K562 (cell line): ENCODE measurements around the gene FAAP100. TPM values are rescaled to one million over a fixed set of nuclear protein-coding genes. Genes with fewer than 3 reads are reported as not detected.

Experiments
- ATAC-seq: fragments of 200-7000 bp; cut with Tn5 transposase; 3 replicates; pipeline ENCODE4 v1.9.1; 2020; ENCODE audit warnings: moderate library complexity
- BruUV-seq: library from RNA; stranded (reverse); fragments of 400-500 nt; replicated peaks from 2 replicates; lab custom pipeline; 2021; lab: Mats Ljungman, UMichigan
- CTCF ChIA-PET: fragments of 300-600 bp; formaldehyde crosslinking; extraction: SDS; loops from one replicate; lab custom pipeline; 2021; ENCODE audit warnings: low intra/inter-chr PET ratio; lab: Yijun Ruan, JAX
- POLR2A ChIA-PET: fragments of 300-600, 350-650 bp; sonication (Branson Sonifier 250); formaldehyde crosslinking; extraction: SDS; loops from one replicate; lab custom pipeline; 2021; ENCODE audit warnings: antibody characterized with exemption, inconsistent platforms; lab: Yijun Ruan, JAX
- DNase-seq, 4 experiments: peaks; one replicate each; pipeline versions ENCODE4 v3.0.0 to v3.0.0-alpha.2; 2011 to 2018; ENCODE audit warnings: low spot score in 3 of 4, mixed read lengths in 3 of 4; ENCODE audit errors: extremely low read depth in 1 of 4
- FAIRE-seq: peaks from 2 replicates; lab custom pipeline; 2011; peaks lifted over from hg19 to GRCh38; lab: Jason Lieb, UNC
- H2AFZ ChIP-seq: 2 replicates; pipeline ENCODE4 v1.6.0; 2011; ENCODE audit warnings: low read depth, low read length, control low read depth, inconsistent platforms
- H3K27ac ChIP-seq: fragments of 200-600 bp; 3 replicates; pipeline ENCODE4 v1.8.0; 2011; ENCODE audit warnings: low read depth, mild to moderate bottlenecking, control low read depth, inconsistent platforms, low read length, moderate library complexity, mixed read lengths; ENCODE audit errors: extremely low read depth
- H3K27me3 ChIP-seq, 2 experiments: fragments of 300-600 bp in 1 of 2; 2 replicates in 1 of 2; 3 replicates in 1 of 2; pipeline versions ENCODE4 v1.6.0 to v1.8.0; 2011; ENCODE audit warnings: inconsistent platforms in 2 of 2, low read length in 2 of 2, mild to moderate bottlenecking in 1 of 2, mixed read lengths in 1 of 2, moderate library complexity in 1 of 2; ENCODE audit not compliant: control insufficient read depth in 2 of 2, insufficient read depth in 2 of 2
- H3K36me3 ChIP-seq: fragments of 300-600 bp; 3 replicates; pipeline ENCODE4 v1.8.0; 2011; ENCODE audit warnings: mild to moderate bottlenecking, low read length, inconsistent platforms; ENCODE audit not compliant: control insufficient read depth, insufficient read depth
- H3K4me1 ChIP-seq, 2 experiments: fragments of 200-600 bp in 1 of 2; replicated peaks in 1 of 2; 2 replicates in 1 of 2; 3 replicates in 1 of 2; pipeline versions ENCODE4 v1.5.1 to v1.8.0; 2011; ENCODE audit warnings: inconsistent platforms in 2 of 2, low read length in 2 of 2, mild to moderate bottlenecking in 1 of 2, mixed read lengths in 1 of 2, moderate library complexity in 1 of 2; ENCODE audit not compliant: control insufficient read depth in 2 of 2, insufficient read depth in 2 of 2
- H3K4me2 ChIP-seq: 2 replicates; pipeline ENCODE4 v1.6.1; 2011; ENCODE audit warnings: low read length, control low read depth, inconsistent platforms, mixed read lengths; ENCODE audit not compliant: insufficient read depth
- H3K4me3 ChIP-seq: fragments of 200-600 bp; sonication (generic), shearing (Covaris generic); 2 replicates; pipeline ENCODE4 v1.5.1; 2016; ENCODE audit warnings: control low read depth, inconsistent platforms
- H3K79me2 ChIP-seq: fragments of 200-600 bp; 3 replicates; pipeline ENCODE4 v1.8.0; 2011; ENCODE audit warnings: low read length, inconsistent platforms; ENCODE audit not compliant: control insufficient read depth, insufficient read depth
- H3K9ac ChIP-seq, 2 experiments: 2 replicates each; pipeline versions ENCODE4 v1.6.0 to v1.6.1; 2011; ENCODE audit warnings: low read depth in 2 of 2, low read length in 2 of 2, control low read depth in 1 of 2, inconsistent platforms in 1 of 2, mild to moderate bottlenecking in 1 of 2, mixed read lengths in 1 of 2; ENCODE audit not compliant: insufficient read depth in 1 of 2
- H3K9me1 ChIP-seq: one replicate; pipeline ENCODE4 v1.6.0; 2011; ENCODE audit warnings: inconsistent platforms, mild to moderate bottlenecking, low read length, moderate library complexity; ENCODE audit not compliant: control insufficient read depth, insufficient read depth
- H3K9me3 ChIP-seq: replicated peaks from 2 replicates; pipeline ENCODE4 v1.5.1; 2011; ENCODE audit warnings: low read depth, low read length, inconsistent platforms; ENCODE audit not compliant: control insufficient read depth, insufficient read depth
- H4K20me1 ChIP-seq: replicated peaks from 2 replicates; pipeline ENCODE4 v1.6.1; 2011; ENCODE audit warnings: low read length, inconsistent platforms, mixed read lengths; ENCODE audit not compliant: control insufficient read depth, insufficient read depth
- CBX3 ChIP-seq, 2 experiments: IDR thresholded peaks; 1 replicate in 1 of 2; 2 replicates in 1 of 2; pipeline ENCODE4 v1.6.1; 2012; ENCODE audit warnings: inconsistent platforms in 2 of 2, low read length in 2 of 2, borderline replicate concordance in 1 of 2, control low read depth in 1 of 2
- FOXM1 ChIP-seq, 2 experiments: fragments of 450-650 bp in 1 of 2; sonication (generic) in 1 of 2; formaldehyde crosslinking in 1 of 2; IDR thresholded peaks; 2 replicates each; pipeline versions ENCODE4 v1.6.1 to v1.9.0; 2017 to 2022; ENCODE audit warnings: low read depth in 2 of 2, mild to moderate bottlenecking in 2 of 2, missing genetic modification reagents in 1 of 2, moderate library complexity in 1 of 2
- POLR2A ChIP-seq: fragments of 450-650 bp; conservative IDR thresholded peaks from 2 replicates; pipeline ENCODE4 v1.6.1; 2016
- POLR2AphosphoS2 ChIP-seq: IDR thresholded peaks from 2 replicates; pipeline ENCODE4 v1.6.1; 2012; ENCODE audit warnings: low read length, improper control_type of control experiment
- POLR2G ChIP-seq: fragments of 200-400 bp; formaldehyde crosslinking; IDR thresholded peaks from 2 replicates; pipeline ENCODE4 v1.6.1; 2017; ENCODE audit warnings: low read depth, mild to moderate bottlenecking, antibody characterized with exemption, low read length, moderate library complexity
- TFAP4 ChIP-seq: sonication (generic); formaldehyde crosslinking; IDR thresholded peaks from 2 replicates; pipeline ENCODE4 v1.8.0; 2022; ENCODE audit warnings: missing genetic modification reagents, mild to moderate bottlenecking, moderate library complexity, borderline replicate concordance
- ZNF263 ChIP-seq: sonication (generic); formaldehyde crosslinking; IDR thresholded peaks from 2 replicates; pipeline ENCODE4 v1.8.0; 2022; ENCODE audit warnings: mild to moderate bottlenecking, missing genetic modification reagents, borderline replicate concordance
- whole genome bisulfite sequencing: fragments of 100-300 bp; shearing (Covaris generic); methylation state at CpG from one replicate; pipeline ENCODE4 v1.1.6; 2016; ENCODE audit warnings: low coverage, mixed read lengths; ENCODE audit not compliant: insufficient coverage; ENCODE audit errors: missing lambda C conversion rate; 5-methylcytosine and 5-hydroxymethylcytosine counted together
- in situ Hi-C: fragments of 300-500 bp; cut with MboI; formaldehyde crosslinking; loops from 4 replicates; pipeline ENCODE4 v1.15.0; 2018; ENCODE audit warnings: inconsistent platforms, mixed read lengths
- intact Hi-C: fragments of 100-400 bp; cut with micrococcal nuclease; formaldehyde crosslinking; loops from 2 replicates; pipeline ENCODE4 v1.14.2; 2022
- polyA plus RNA-seq, 8 experiments: library from polyadenylated mRNA; depleted of rRNA in 4 of 8; stranded (reverse) in 5 of 8; unstranded in 3 of 8; fragments of >200 nt; fragmentation: Nextera tagmentation in 2 of 8; fragmentation: Illumina TruSeq in 1 of 8; extraction: Ambion mirVana in 2 of 8; extraction: Trizol in 1 of 8; gene quantifications; 2 replicates each; pipeline versions ENCODE4 v1.2.1 to v1.2.3, GENCODE V29; 2011 to 2014; ENCODE audit warnings: inconsistent platforms in 1 of 8, missing spikeins in 1 of 8
- total RNA-seq, 7 experiments: library from RNA; depleted of rRNA in 6 of 7; stranded (reverse); fragments of >200 nt in 6 of 7; fragmentation: Illumina TruSeq in 2 of 7; extraction: Trizol in 2 of 7; gene quantifications; 2 replicates each; pipeline versions ENCODE4 v1.2.1 to v1.2.3, GENCODE V29; 2011 to 2021; ENCODE audit warnings: low replicate concordance in 1 of 7
- TF ChIP-seq, protein P1 (sequence below): sonication (generic); formaldehyde crosslinking; IDR thresholded peaks from 2 replicates; pipeline ENCODE4 v1.8.1; 2023; ENCODE audit warnings: mild to moderate bottlenecking, missing genetic modification reagents

Gene FAAP100
- total and polyA plus RNA-seq, 9 of the 15 experiments (the other 6 are each of a cell fraction or from before 2014, with no cell fraction given) = 0.31 to 51.2 (median 12.6) TPM

GRCh38 chr17:81537856-81538555, 14.1 kb downstream of the FAAP100 start:
- POLR2A ChIA-PET = interaction anchor here (0.5 to 4.0 kb wide), 5 partner anchors 9 to 1906 kb away, joined by 3 to 26 read pairs (median 3); partner anchors contain the start of gene FAAP100

More at GRCh38 chr17:81537856-81538555, 14.1 kb downstream of the FAAP100 start:
- CTCF ChIA-PET = interaction anchor here (1.9 kb wide), 1 partner anchor 285 kb away, joined by 11 read pairs; no protein-coding TSS in a partner anchor
- Histone ChIP-seq H3K9ac (peak overlapping the region in 1 of 2 experiments; percentile 66; a peak in 1 of 4 replicates), H3K36me3 (peaks cover 33% of the 10 kb centered on the region; the same call in 2 of the 3 replicates), H3K27me3 (no peaks in the 10 kb centered on the region), H3K4me1 (peaks cover 0 to 63% of the 10 kb centered on the region in 2 experiments; a peak in 2 of 5 replicates), H4K20me1 (peaks cover 13% of the 10 kb centered on the region; the same call in 1 of the 2 replicates), H3K9me3 (no peaks in the 10 kb centered on the region), H3K79me2 (no peaks in the 10 kb centered on the region), H3K9me1 (peaks cover 4% of the 10 kb centered on the region), H3K27ac (no peak overlapping the region), H3K4me3 (no peak overlapping the region), H2AFZ (no peak overlapping the region), H3K4me2 (no peak overlapping the region)
- WGBS = 83% methylated on average over 21 of the region's 26 CpGs
- no peak for FAIRE-seq
- in situ Hi-C loops = no loop called here
- peak; percentile 5; the same call in 1 of the 3 replicates for ATAC-seq
- DNase-seq = no peak
- BruUV-seq = no TSS peak
- TF ChIP-seq POLR2A (peak; percentile 29; the same call in 1 of the 2 replicates), TFAP4 (0 out of 2 replicates have a peak, but pooled peaks have one; percentile 47), ZNF263 (CRISPR knock-in tag) (0 out of 2 replicates have a peak, but pooled peaks have one; percentile 30), FOXM1 (IDR thresholded peaks at IDR 0.05; ENCODE audit: low read depth) (no peak), FOXM1 (CRISPR knock-in tag; IDR thresholded peaks at IDR 0.05; ENCODE audit: low read depth) (no peak), POLR2G (peak; percentile 65), CBX3 (IDR thresholded peaks at IDR 0.05; ENCODE audit: borderline replicate concordance in 1 of 2, low read length in 2 of 2) (no peak), POLR2AphosphoS2 (peak; percentile 14; the same call in 1 of the 2 replicates)
- TF ChIP-seq, protein P1, sequence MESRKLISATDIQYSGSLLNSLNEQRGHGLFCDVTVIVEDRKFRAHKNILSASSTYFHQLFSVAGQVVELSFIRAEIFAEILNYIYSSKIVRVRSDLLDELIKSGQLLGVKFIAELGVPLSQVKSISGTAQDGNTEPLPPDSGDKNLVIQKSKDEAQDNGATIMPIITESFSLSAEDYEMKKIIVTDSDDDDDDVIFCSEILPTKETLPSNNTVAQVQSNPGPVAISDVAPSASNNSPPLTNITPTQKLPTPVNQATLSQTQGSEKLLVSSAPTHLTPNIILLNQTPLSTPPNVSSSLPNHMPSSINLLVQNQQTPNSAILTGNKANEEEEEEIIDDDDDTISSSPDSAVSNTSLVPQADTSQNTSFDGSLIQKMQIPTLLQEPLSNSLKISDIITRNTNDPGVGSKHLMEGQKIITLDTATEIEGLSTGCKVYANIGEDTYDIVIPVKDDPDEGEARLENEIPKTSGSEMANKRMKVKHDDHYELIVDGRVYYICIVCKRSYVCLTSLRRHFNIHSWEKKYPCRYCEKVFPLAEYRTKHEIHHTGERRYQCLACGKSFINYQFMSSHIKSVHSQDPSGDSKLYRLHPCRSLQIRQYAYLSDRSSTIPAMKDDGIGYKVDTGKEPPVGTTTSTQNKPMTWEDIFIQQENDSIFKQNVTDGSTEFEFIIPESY (CRISPR knock-in tag) = peak; percentile 54; the same call in 1 of the 2 replicates
- intact Hi-C loops = no loop called here
